GM23248 (cell line): ENCODE data around the gene MYH11. TPM values are rescaled to one million over a fixed set of nuclear protein-coding genes. Genes with fewer than 3 reads are reported as not detected.

Experiments used
- DNase-seq: peaks from one replicate; pipeline ENCODE4 v3.0.0-alpha.2; 2015
- H2AFZ ChIP-seq: fragments of 200-600 bp; sonication (generic); 2 replicates; pipeline ENCODE4 v1.6.1; 2016; ENCODE audit warnings: antibody characterized with exemption
- H3F3A ChIP-seq: fragments of 200-600 bp; sonication (generic); 2 replicates; pipeline ENCODE4 v1.6.1; 2016; ENCODE audit warnings: mild to moderate bottlenecking, antibody characterized with exemption, mixed run types; ENCODE audit not compliant: insufficient read depth
- H3K27ac ChIP-seq: fragments of 200-600 bp; sonication (generic); 2 replicates; pipeline ENCODE4 v1.5.1; 2016; ENCODE audit warnings: mild to moderate bottlenecking
- H3K27me3 ChIP-seq: fragments of 200-600 bp; sonication (generic); replicated peaks from 2 replicates; pipeline ENCODE4 v1.6.1; 2016; ENCODE audit warnings: mild to moderate bottlenecking; ENCODE audit not compliant: insufficient read depth
- H3K36me3 ChIP-seq: fragments of 200-600 bp; sonication (generic); 2 replicates; pipeline ENCODE4 v1.6.1; 2016; ENCODE audit warnings: low read depth, mild to moderate bottlenecking
- H3K4me1 ChIP-seq: fragments of 200-600 bp; sonication (generic); 2 replicates; pipeline ENCODE4 v1.6.1; 2016; ENCODE audit warnings: mild to moderate bottlenecking; ENCODE audit not compliant: insufficient read depth
- H3K4me2 ChIP-seq: fragments of 200-600 bp; sonication (generic); one replicate; pipeline ENCODE4 v1.6.1; 2016; ENCODE audit warnings: mild to moderate bottlenecking; ENCODE audit not compliant: unreplicated experiment
- H3K4me3 ChIP-seq: fragments of 200-600 bp; sonication (generic); 2 replicates; pipeline ENCODE4 v1.5.1; 2016; ENCODE audit warnings: mild to moderate bottlenecking
- H3K79me2 ChIP-seq: fragments of 200-600 bp; sonication (generic); 2 replicates; pipeline ENCODE4 v1.6.1; 2016; ENCODE audit warnings: mild to moderate bottlenecking; ENCODE audit not compliant: insufficient read depth
- H3K9ac ChIP-seq: fragments of 200-600 bp; sonication (generic); 2 replicates; pipeline ENCODE4 v1.6.1; 2016; ENCODE audit warnings: mild to moderate bottlenecking
- H3K9me2 ChIP-seq: fragments of 200-600 bp; sonication (generic); 2 replicates; pipeline ENCODE4 v1.6.1; 2016; ENCODE audit warnings: mixed run types, mild to moderate bottlenecking, moderate library complexity; ENCODE audit not compliant: insufficient read depth
- H3K9me3 ChIP-seq: fragments of 200-600 bp; sonication (generic); one replicate; pipeline ENCODE4 v1.6.1; 2017; ENCODE audit warnings: low read depth
- H4K20me1 ChIP-seq: fragments of 200-600 bp; sonication (generic); 2 replicates; pipeline ENCODE4 v1.6.0; 2016; ENCODE audit not compliant: insufficient read depth
- EZH2 ChIP-seq: fragments of 200-600 bp; sonication (generic); IDR thresholded peaks from 2 replicates; pipeline ENCODE4 v1.6.1; 2018; ENCODE audit warnings: antibody characterized with exemption, mild to moderate bottlenecking; ENCODE audit not compliant: insufficient read depth, poor library complexity, severe bottlenecking
- EZH2phosphoT487 ChIP-seq: fragments of 200-600 bp; sonication (generic); IDR thresholded peaks from 2 replicates; pipeline ENCODE4 v1.6.1; 2018; ENCODE audit warnings: antibody characterized with exemption, moderate library complexity, mild to moderate bottlenecking, low read depth; ENCODE audit not compliant: insufficient read depth
- WGBS, 2 experiments: methylation state at CpG; one replicate each; pipeline ENCODE4 v1.1.6; 2015 to 2017; ENCODE audit warnings: low lambda C conversion rate in 2 of 2, low coverage in 1 of 2; ENCODE audit errors: missing lambda C conversion rate in 2 of 2; 5-methylcytosine and 5-hydroxymethylcytosine counted together
- in situ Hi-C: fragments of 300-500 bp; cut with MboI; formaldehyde crosslinking; loops from 2 replicates; pipeline ENCODE4 v1.15.0; 2020
- polyA plus RNA-seq: library from polyadenylated mRNA; unstranded; fragments of >200 nt; fragmentation: Nextera tagmentation; extraction: Ambion mirVana; gene quantifications from 2 replicates; pipeline ENCODE4 v1.2.1, GENCODE V29; 2016
- total RNA-seq: library from RNA; depleted of rRNA; stranded (reverse); fragments of >200 nt; shearing (Covaris generic); gene quantifications from 2 replicates; pipeline ENCODE4 v1.2.3, GENCODE V29; 2014

Gene MYH11
- total and polyA plus RNA-seq, 2 experiments from 2014 or later: 0.79 TPM; not detected in 1

- in situ Hi-C loops: no loop called here
- 71 to 77% methylated on average over 7 of the region's 7 CpGs for WGBS, 2 experiments
- H3K27me3 ChIP-seq: no peaks in the 10 kb centered on the region
- no peaks in the 10 kb centered on the region for H4K20me1 ChIP-seq
- H3K9me2 ChIP-seq: no peaks in the 10 kb centered on the region
- H2AFZ ChIP-seq: no peak overlapping the region
- peaks cover 12% of the 10 kb centered on the region for H3K4me1 ChIP-seq
- no peak for TF ChIP-seq EZH2
- no peak for TF ChIP-seq EZH2phosphoT487
- DNase-seq: peak; percentile 14
- H3K27ac ChIP-seq: no peak overlapping the region
- H3K4me3 ChIP-seq: no peak overlapping the region
- no peak overlapping the region for H3K9ac ChIP-seq
- no peaks in the 10 kb centered on the region for H3K79me2 ChIP-seq
- no peak overlapping the region for H3K4me2 ChIP-seq
- H3K36me3 ChIP-seq: peaks cover 11% of the 10 kb centered on the region
- no peaks in the 10 kb centered on the region for H3K9me3 ChIP-seq
- H3F3A ChIP-seq: peaks cover 4% of the 10 kb centered on the region; the same call in 1 of the 2 replicates
These were observed 8.9 kb upstream of the MYH11 start for GRCh38 chr16:15865742-15866141.

GRCh38 chr16:15864939-15865338, 8.1 kb upstream of the MYH11 start:
- H3K27ac ChIP-seq: no peak overlapping the region
- peaks cover 6% of the 10 kb centered on the region; the same call in 1 of the 2 replicates for H3F3A ChIP-seq
- no peak for TF ChIP-seq EZH2phosphoT487
- TF ChIP-seq EZH2: no peak
- H3K4me3 ChIP-seq: no peak overlapping the region
- no peak overlapping the region for H2AFZ ChIP-seq
- in situ Hi-C loops: no loop called here
- H3K4me2 ChIP-seq: no peak overlapping the region
- peaks cover 12% of the 10 kb centered on the region for H3K4me1 ChIP-seq
- no peaks in the 10 kb centered on the region for H3K9me2 ChIP-seq
- no peak for DNase-seq
- no peaks in the 10 kb centered on the region for H3K9me3 ChIP-seq
- H4K20me1 ChIP-seq: no peaks in the 10 kb centered on the region
- H3K9ac ChIP-seq: no peak overlapping the region
- no peaks in the 10 kb centered on the region for H3K27me3 ChIP-seq
- no peaks in the 10 kb centered on the region for H3K79me2 ChIP-seq
- WGBS, 2 experiments: 65 to 68% methylated on average over 5 of the region's 5 CpGs
- H3K36me3 ChIP-seq: peaks cover 11% of the 10 kb centered on the region

GRCh38 chr16:15861996-15862395, 5.2 kb upstream of the MYH11 start:
- no peak overlapping the region for H3K4me2 ChIP-seq
- no peaks in the 10 kb centered on the region for H3K9me3 ChIP-seq
- no peak overlapping the region for H3K4me3 ChIP-seq
- H3K9ac ChIP-seq: no peak overlapping the region
- no peaks in the 10 kb centered on the region for H3K79me2 ChIP-seq
- TF ChIP-seq EZH2: no peak
- no peak for TF ChIP-seq EZH2phosphoT487
- in situ Hi-C loops: no loop called here
- H3K27ac ChIP-seq: no peak overlapping the region
- WGBS, 2 experiments: 97 to 99% methylated on average over 3 of the region's 3 CpGs
- peaks cover 6% of the 10 kb centered on the region; the same call in 1 of the 2 replicates for H3F3A ChIP-seq
- H3K27me3 ChIP-seq: peaks cover 9% of the 10 kb centered on the region
- H2AFZ ChIP-seq: no peak overlapping the region
- H3K9me2 ChIP-seq: no peaks in the 10 kb centered on the region
- H3K4me1 ChIP-seq: peaks cover 12% of the 10 kb centered on the region
- DNase-seq: no peak
- no peaks in the 10 kb centered on the region for H4K20me1 ChIP-seq
- H3K36me3 ChIP-seq: peaks cover 5% of the 10 kb centered on the region; the same call in 1 of the 2 replicates

GRCh38 chr16:15858921-15859668, 2.3 kb upstream of the MYH11 start:
- TF ChIP-seq EZH2phosphoT487: no peak
- TF ChIP-seq EZH2: no peak
- Histone ChIP-seq H3K79me2 (no peaks in the 10 kb centered on the region), H2AFZ (no peak overlapping the region), H3K4me1 (no peaks in the 10 kb centered on the region), H3K4me3 (no peak overlapping the region), H3K9ac (no peak overlapping the region), H3K9me2 (no peaks in the 10 kb centered on the region), H3K27ac (no peak overlapping the region), H3K36me3 (no peaks in the 10 kb centered on the region), H3K27me3 (peaks cover 35% of the 10 kb centered on the region), H3K4me2 (no peak overlapping the region), H3F3A (peaks cover 6% of the 10 kb centered on the region; the same call in 1 of the 2 replicates), H4K20me1 (no peaks in the 10 kb centered on the region), H3K9me3 (no peaks in the 10 kb centered on the region)
- in situ Hi-C loops: no loop called here
- 86 to 88% methylated on average over 12 of the region's 12 CpGs for WGBS, 2 experiments
- DNase-seq: no peak
